Measurements from ENCODE around the gene PPP1R13B.

The PPP1R13B gene

GRCh38 chr14:103715052-103716000 lies 132.0 kb downstream of the PPP1R13B start, which contains the start of the genes XRCC3 and ZFYVE21:
Gene XRCC3, minus strand, starts transcription at chr14:103715451. Its CDS starts 4,364 bp downstream, at chr14:103711087.
Gene ZFYVE21, plus strand, starts transcription at chr14:103715810. Its CDS starts 32 bp downstream, at chr14:103715842.
- peaks cover 2% of the 10 kb centered on the region for H3K4me1 ChIP-seq (ENCODE audit: control insufficient read depth, insufficient read depth, low read length)
- peak within 1 kb of the TSS; percentile 67 for H3K4me3 ChIP-seq (ENCODE audit: low read depth, low read length)
- peak within 1 kb of the TSS; percentile 54 for H3K9ac ChIP-seq (ENCODE audit: low read depth, low read length)
- H3K27me3 ChIP-seq (ENCODE audit: control insufficient read depth, insufficient read depth, low read length): no peaks in the 10 kb centered on the region
- no peaks in the 10 kb centered on the region for H3K9me3 ChIP-seq (ENCODE audit: control insufficient read depth, insufficient read depth, low read length)
- peaks cover 9% of the 10 kb centered on the region for H3K36me3 ChIP-seq (ENCODE audit: control insufficient read depth, insufficient read depth, low read length)

DNA sequence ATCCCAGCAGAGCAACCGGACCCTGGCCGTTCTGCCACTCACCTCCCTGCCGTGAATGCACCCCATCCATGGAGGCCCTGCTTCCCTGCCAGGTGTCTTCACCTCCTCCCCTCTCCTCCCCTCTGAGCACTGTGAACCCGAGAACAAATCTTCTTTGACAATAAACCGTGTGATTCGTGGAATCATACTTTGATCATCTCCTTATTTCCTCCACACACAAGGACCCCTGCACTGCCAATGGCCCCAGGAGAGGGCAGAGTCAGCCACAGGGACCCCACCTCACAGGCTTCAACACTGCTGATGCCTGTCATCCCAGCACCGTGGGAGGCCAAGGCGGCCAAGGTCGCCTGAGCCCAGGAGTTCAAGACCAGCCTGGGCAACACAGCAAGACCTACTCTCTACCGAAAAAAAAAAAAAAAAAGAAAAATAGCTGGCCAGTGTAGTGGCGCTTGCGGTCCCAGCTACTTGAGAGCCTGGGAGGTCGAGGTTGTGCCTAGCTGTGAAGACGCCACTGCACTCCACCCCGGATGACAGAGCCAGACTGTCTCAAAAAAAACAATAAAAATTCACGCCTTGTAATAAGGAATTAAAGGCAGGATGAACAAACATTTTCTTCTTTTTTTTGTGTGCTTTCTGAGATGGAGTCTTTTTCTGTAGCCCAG lies 133.2 kb downstream of the PPP1R13B start:
- Histone ChIP-seq H3K9me3 (ENCODE audit: control insufficient read depth, insufficient read depth, low read length) (no peaks in the 10 kb centered on the region), H3K4me3 (ENCODE audit: low read depth, low read length) (peak overlapping the region; percentile 58), H3K27me3 (ENCODE audit: control insufficient read depth, insufficient read depth, low read length) (no peaks in the 10 kb centered on the region), H3K4me1 (ENCODE audit: control insufficient read depth, insufficient read depth, low read length) (peaks cover 2% of the 10 kb centered on the region), H3K9ac (ENCODE audit: low read depth, low read length) (no peak overlapping the region), H3K36me3 (ENCODE audit: control insufficient read depth, insufficient read depth, low read length) (peaks cover 18% of the 10 kb centered on the region)

DNA sequence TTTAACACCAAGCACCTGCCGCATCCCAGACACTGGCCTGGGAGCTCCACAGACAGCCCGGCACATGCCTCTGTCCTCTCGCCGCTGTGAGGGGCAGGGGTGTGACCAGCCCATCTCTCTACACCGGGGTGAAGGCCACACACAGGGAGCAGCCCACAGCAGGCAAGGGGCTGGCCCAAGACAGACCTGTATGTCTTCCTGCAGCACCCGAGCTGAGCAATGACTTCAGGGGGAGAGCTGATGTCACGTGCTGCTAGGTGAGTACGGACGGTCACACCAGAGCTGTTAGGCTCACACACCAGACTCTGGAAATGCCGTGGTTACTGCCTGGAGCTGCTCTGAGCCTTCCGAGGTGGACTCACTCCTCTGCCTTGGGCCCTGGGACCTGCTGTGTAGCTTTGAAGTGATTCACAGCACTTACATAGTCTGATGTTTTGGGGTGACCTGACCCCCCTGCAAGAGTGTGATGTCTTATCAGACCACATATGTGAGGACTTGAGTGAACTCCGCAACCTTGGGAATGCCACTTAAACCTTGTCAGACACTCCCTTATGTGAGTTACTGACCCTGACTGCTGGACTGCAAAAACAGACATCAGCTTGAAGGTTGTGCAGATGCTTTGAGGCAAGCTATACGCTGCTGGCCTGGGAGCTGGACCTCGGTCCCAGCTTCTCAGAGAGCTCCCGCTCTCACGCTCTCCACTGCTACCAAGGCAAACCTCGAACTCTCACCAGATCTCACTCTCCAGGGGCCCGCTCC lies 133.9 kb downstream of the PPP1R13B start:
- H3K36me3 ChIP-seq (ENCODE audit: control insufficient read depth, insufficient read depth, low read length): peaks cover 18% of the 10 kb centered on the region
- H3K9ac ChIP-seq (ENCODE audit: low read depth, low read length): peak overlapping the region; percentile 24
- no peak overlapping the region for H3K4me3 ChIP-seq (ENCODE audit: low read depth, low read length)
- H3K4me1 ChIP-seq (ENCODE audit: control insufficient read depth, insufficient read depth, low read length): peaks cover 2% of the 10 kb centered on the region
- H3K27me3 ChIP-seq (ENCODE audit: control insufficient read depth, insufficient read depth, low read length): no peaks in the 10 kb centered on the region
- H3K9me3 ChIP-seq (ENCODE audit: control insufficient read depth, insufficient read depth, low read length): no peaks in the 10 kb centered on the region

- Histone ChIP-seq H3K27me3 (ENCODE audit: control insufficient read depth, insufficient read depth, low read length) (no peaks in the 10 kb centered on the region), H3K9ac (ENCODE audit: low read depth, low read length) (peak overlapping the region; percentile 24), H3K36me3 (ENCODE audit: control insufficient read depth, insufficient read depth, low read length) (peaks cover 25% of the 10 kb centered on the region)
Measured at GRCh38 chr14:103712633-103713247, 134.6 kb downstream of the PPP1R13B start.

DNA sequence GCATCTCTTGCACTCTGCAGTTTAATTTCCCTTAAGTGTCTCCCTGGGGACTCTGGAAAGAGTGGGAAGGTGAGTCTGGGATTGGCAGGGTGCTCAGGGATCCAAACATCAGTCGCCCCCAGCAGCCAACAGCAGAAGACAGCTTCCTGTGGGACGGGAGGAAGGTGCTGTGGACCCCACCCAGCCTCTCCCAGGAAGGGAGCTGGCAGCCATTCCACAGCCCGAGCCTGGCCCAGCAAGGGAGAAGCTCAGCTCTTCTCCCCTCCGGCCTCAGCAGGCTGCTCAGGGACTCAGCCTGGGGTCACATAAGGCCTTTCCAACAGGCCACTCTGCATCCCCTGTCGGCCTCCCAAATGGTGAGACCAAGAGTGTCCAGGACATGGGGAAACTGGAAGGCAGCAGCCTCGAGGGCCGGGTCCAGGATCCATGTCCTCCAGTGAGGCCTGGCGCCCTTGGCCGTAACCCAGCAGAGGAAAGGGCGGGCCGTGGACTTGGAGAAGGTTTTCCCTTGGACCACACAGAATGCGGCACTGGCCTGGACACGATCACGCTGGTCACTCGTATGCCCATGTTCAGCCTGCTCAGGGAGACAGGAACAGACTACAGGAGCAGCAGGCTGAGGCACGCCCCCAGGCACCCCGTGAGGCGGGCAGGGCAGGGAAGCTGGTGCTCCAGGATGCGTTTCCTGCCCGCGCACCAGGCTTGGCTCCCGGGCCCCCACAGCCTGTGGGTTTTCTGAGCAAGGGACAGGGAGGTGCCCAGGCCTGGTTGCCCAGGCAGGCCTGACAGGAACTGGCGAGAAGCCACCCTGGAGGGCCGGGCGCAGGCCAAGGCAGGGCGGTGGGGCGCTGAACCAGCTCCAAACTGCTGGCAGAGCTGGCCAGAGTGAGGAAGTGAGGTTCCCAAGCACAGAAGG lies 135.6 kb downstream of the PPP1R13B start:
- Histone ChIP-seq H3K9ac (ENCODE audit: low read depth, low read length) (no peak overlapping the region), H3K36me3 (ENCODE audit: control insufficient read depth, insufficient read depth, low read length) (peaks cover 34% of the 10 kb centered on the region), H3K4me3 (ENCODE audit: low read depth, low read length) (no peak overlapping the region)

More at GRCh38 chr14:103712633-103713247, 134.6 kb downstream of the PPP1R13B start:
- no peaks in the 10 kb centered on the region for H3K9me3 ChIP-seq (ENCODE audit: control insufficient read depth, insufficient read depth, low read length)
- H3K4me3 ChIP-seq (ENCODE audit: low read depth, low read length): no peak overlapping the region
- peaks cover 2% of the 10 kb centered on the region for H3K4me1 ChIP-seq (ENCODE audit: control insufficient read depth, insufficient read depth, low read length)

DNA sequence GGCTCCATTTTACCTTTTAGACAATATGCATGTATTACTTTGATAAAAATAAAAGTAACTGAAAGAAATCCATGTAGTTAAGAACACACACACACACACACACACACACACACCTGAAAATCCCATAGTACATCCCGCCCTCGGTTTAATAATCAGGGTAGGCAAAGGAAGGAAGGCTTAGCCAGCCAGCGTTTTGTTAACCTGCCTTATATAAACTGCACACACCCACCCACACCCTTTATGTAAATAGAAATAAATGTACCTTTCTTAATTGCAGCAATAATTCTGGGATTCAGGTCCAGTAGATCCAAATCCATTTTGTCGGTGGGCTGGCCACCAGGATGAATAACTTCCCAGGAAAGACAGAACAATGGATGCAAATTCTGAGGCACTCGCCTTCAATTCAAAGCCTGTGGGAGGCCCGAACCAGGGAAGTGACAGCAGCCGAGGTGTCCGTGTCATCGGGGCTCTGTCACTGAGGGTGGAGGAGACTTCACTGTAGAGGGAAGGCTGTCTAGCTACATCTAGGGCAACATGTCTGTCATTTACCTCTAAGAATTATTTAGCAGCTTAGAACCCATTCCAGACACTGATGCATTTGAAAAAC lies 136.5 kb downstream of the PPP1R13B start:
- H3K9me3 ChIP-seq (ENCODE audit: control insufficient read depth, insufficient read depth, low read length): no peaks in the 10 kb centered on the region
- no peak overlapping the region for H3K4me3 ChIP-seq (ENCODE audit: low read depth, low read length)
- H3K9ac ChIP-seq (ENCODE audit: low read depth, low read length): no peak overlapping the region
- peaks cover 2% of the 10 kb centered on the region for H3K4me1 ChIP-seq (ENCODE audit: control insufficient read depth, insufficient read depth, low read length)
- peaks cover 43% of the 10 kb centered on the region for H3K36me3 ChIP-seq (ENCODE audit: control insufficient read depth, insufficient read depth, low read length)
- H3K27me3 ChIP-seq (ENCODE audit: control insufficient read depth, insufficient read depth, low read length): no peaks in the 10 kb centered on the region

More for the DNA sequence above, 135.6 kb downstream of the PPP1R13B start:
- H3K4me1 ChIP-seq (ENCODE audit: control insufficient read depth, insufficient read depth, low read length): peaks cover 2% of the 10 kb centered on the region
- no peaks in the 10 kb centered on the region for H3K9me3 ChIP-seq (ENCODE audit: control insufficient read depth, insufficient read depth, low read length)
- no peaks in the 10 kb centered on the region for H3K27me3 ChIP-seq (ENCODE audit: control insufficient read depth, insufficient read depth, low read length)

GRCh38 chr14:103709814-103710213 lies 137.6 kb downstream of the PPP1R13B start:
- H3K36me3 ChIP-seq (ENCODE audit: control insufficient read depth, insufficient read depth, low read length): peaks cover 52% of the 10 kb centered on the region
- no peaks in the 10 kb centered on the region for H3K9me3 ChIP-seq (ENCODE audit: control insufficient read depth, insufficient read depth, low read length)
- peaks cover 2% of the 10 kb centered on the region for H3K4me1 ChIP-seq (ENCODE audit: control insufficient read depth, insufficient read depth, low read length)
- no peaks in the 10 kb centered on the region for H3K27me3 ChIP-seq (ENCODE audit: control insufficient read depth, insufficient read depth, low read length)
- no peak overlapping the region for H3K4me3 ChIP-seq (ENCODE audit: low read depth, low read length)
- no peak overlapping the region for H3K9ac ChIP-seq (ENCODE audit: low read depth, low read length)

- H3K36me3 ChIP-seq (ENCODE audit: control insufficient read depth, insufficient read depth, low read length): peaks cover 55% of the 10 kb centered on the region
- H3K27me3 ChIP-seq (ENCODE audit: control insufficient read depth, insufficient read depth, low read length): no peaks in the 10 kb centered on the region
- H3K9ac ChIP-seq (ENCODE audit: low read depth, low read length): no peak overlapping the region
- no peaks in the 10 kb centered on the region for H3K9me3 ChIP-seq (ENCODE audit: control insufficient read depth, insufficient read depth, low read length)
- H3K4me1 ChIP-seq (ENCODE audit: control insufficient read depth, insufficient read depth, low read length): peaks cover 2% of the 10 kb centered on the region
- H3K4me3 ChIP-seq (ENCODE audit: low read depth, low read length): no peak overlapping the region
Measured at GRCh38 chr14:103708750-103709187, 138.6 kb downstream of the PPP1R13B start.

DNA sequence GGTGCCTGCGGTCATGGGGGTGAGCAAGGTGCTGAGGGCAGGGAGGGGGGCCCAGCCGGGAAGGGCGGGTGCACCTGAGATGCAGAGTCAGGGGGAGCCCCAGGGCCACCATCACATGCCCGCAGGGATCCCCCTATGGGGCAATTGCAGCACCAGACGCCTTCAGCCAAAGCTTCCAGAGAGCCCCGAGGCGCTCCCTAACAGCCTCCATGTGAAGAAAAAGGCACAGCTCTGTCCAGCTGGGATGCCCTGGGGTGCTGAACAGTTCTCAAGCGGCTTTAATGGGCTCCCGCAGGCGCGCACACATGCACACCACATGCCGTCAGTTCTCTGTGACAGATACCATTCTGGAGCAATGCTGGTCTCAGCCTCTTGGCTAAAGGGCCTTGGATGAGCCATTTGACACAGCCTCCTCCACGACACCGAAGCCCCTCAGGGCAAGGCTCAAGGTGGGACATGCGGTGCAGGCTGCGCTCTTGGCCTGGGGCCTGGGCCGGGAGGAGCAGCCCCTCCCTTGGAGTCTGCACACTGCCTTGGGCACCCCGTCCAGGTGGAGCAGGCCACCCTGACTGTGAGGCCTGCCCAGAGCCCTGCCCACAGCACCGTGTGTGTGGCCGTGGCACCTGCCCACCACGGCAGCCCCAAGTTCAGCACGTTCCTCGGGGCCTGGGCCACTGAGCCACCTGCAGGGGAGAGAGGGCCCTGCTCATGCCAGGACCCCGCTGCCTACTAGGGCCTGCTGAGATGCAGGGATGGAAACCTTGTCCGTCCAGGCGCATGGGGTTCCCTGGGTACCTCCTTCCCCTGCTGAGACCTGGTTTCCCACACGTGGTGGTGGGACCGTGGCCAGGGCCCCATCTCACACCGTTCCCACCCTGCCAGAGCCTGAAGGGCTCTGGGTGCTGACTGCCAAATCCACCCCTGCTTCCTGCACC lies 139.8 kb downstream of the PPP1R13B start:
- no peak overlapping the region for H3K4me3 ChIP-seq (ENCODE audit: low read depth, low read length)
- peaks cover 54% of the 10 kb centered on the region for H3K36me3 ChIP-seq (ENCODE audit: control insufficient read depth, insufficient read depth, low read length)
- no peaks in the 10 kb centered on the region for H3K9me3 ChIP-seq (ENCODE audit: control insufficient read depth, insufficient read depth, low read length)
- H3K4me1 ChIP-seq (ENCODE audit: control insufficient read depth, insufficient read depth, low read length): no peaks in the 10 kb centered on the region
- H3K9ac ChIP-seq (ENCODE audit: low read depth, low read length): no peak overlapping the region
- H3K27me3 ChIP-seq (ENCODE audit: control insufficient read depth, insufficient read depth, low read length): no peaks in the 10 kb centered on the region

All from iPS-15b (cell line).